ENCODE data around the gene ZNF688.
A peak's percentile ranks its signal among the peaks of the same experiment; 100 is the strongest.
"Not testable (repeated sequence)": the region's sequence is repeated elsewhere in the genome, so short reads cannot be mapped to it uniquely, and the experiment has no call there.

Gene ZNF688

GRCh38 chr16:30536391-30537024, 35.0 kb downstream of the ZNF688 start:
- not testable (repeated sequence) for H3K36me3 ChIP-seq (ENCODE audit: insufficient read depth, low read length); H3K27me3 ChIP-seq (ENCODE audit: control insufficient read depth, insufficient read depth, low read length); H3K9me3 ChIP-seq (replicated peaks; ENCODE audit: low read length); H3K9ac ChIP-seq (ENCODE audit: low read depth, low read length); H3K4me3 ChIP-seq (ENCODE audit: low read length)
- Histone ChIP-seq H3K4me1 (ENCODE audit: control insufficient read depth, insufficient read depth, low read length) (peaks cover 21% of the 10 kb centered on the region), H3K4me2 (ENCODE audit: low read length) (peak overlapping the region; percentile 88)

GRCh38 chr16:30535777-30536190, 35.7 kb downstream of the ZNF688 start:
- H3K9ac ChIP-seq (ENCODE audit: low read depth, low read length), result peak overlapping the region; percentile 97
- peak overlapping the region; percentile 75 for H3K4me3 ChIP-seq (ENCODE audit: low read length)
- peaks cover 7% of the 10 kb centered on the region for H3K36me3 ChIP-seq (ENCODE audit: insufficient read depth, low read length)
- no peaks in the 10 kb centered on the region for H3K27me3 ChIP-seq (ENCODE audit: control insufficient read depth, insufficient read depth, low read length)
- H3K9me3 ChIP-seq (replicated peaks; ENCODE audit: low read length), result no peaks in the 10 kb centered on the region
- H3K4me2 ChIP-seq (ENCODE audit: low read length), result peak overlapping the region; percentile 88
- peaks cover 21% of the 10 kb centered on the region for H3K4me1 ChIP-seq (ENCODE audit: control insufficient read depth, insufficient read depth, low read length)

DNA sequence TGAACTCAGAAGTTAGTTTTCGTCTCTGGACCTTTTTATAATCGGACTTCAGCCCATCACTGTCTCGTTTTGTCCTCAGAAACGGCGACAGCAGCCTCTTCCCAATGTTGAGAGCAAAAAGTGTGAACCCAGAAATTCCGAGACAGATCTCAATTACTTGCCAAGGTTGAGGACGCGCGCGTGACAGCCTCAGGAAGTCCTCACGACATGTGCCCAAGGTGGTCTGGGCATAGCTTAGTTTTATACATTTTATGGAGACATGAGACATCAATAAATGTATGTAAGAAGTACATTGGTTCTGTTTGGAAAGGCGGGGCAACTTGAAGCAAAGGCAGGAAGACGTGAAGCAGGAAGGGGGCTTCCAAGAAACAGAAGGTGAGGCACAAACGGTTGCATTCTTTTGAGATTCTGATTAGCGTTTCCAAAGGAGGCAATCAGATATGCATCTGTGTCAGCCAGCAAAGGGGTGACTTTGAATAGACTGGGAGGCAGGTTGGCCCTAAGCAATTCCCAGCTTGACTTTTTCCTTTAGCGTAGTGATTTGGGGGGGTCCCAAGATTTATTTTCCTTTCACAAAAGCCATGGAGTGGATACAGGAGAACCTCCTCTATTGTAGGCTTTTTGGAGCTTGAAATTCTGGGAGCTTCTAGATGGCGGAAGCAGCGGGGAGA, 36.3 kb downstream of the ZNF688 start:
- Histone ChIP-seq H3K9ac (ENCODE audit: low read depth, low read length) (peak overlapping the region; percentile 97), H3K9me3 (replicated peaks; ENCODE audit: low read length) (no peaks in the 10 kb centered on the region), H3K4me2 (ENCODE audit: low read length) (peak overlapping the region; percentile 88), H3K4me1 (ENCODE audit: control insufficient read depth, insufficient read depth, low read length) (peaks cover 21% of the 10 kb centered on the region), H3K36me3 (ENCODE audit: insufficient read depth, low read length) (peaks cover 10% of the 10 kb centered on the region), H3K27me3 (ENCODE audit: control insufficient read depth, insufficient read depth, low read length) (no peaks in the 10 kb centered on the region), H3K4me3 (ENCODE audit: low read length) (peak overlapping the region; percentile 75)

DNA sequence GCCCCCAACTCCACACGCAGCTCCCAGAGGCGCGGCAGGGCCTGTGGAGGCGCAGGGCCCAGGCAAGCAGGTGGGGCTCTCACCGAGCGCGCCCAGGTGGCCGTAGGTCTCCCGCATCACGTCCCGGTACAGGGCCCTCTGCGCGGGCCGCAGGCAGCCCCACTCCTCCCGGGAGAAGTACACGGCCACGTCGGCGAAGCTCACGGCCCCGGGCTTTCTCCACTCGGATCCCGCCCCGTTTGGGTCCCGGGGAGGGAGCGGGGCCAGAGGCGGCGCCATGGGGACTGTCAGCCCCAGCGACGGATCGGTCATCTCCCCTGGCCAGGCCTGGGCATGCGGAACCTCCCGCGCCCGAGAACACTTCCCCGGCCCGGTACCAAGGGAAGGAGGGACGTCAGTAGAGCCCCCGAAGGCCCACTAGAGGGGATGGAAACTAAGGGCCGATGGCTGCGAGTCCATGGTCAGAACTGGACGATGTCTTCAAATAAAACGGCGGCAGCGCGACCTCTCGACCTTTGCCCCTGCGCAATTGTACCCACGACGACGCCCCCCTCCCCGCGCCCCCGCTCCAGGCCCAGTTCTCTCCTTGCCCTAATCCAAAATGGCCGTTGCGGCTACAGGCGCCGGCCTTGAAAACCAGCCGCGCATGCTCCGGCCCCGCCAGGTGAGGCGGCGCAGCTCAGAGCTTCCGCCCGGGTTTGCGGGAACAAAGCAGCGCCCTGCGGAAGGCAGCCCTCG, 37.0 kb downstream of the ZNF688 start, which contains the start of gene ZNF747:
Gene ZNF747 (minus strand): TSS at position 491 of the 738 bp plus-strand sequence. CDS start 179 bp downstream, at position 312.
- no peaks in the 10 kb centered on the region for H3K9me3 ChIP-seq (replicated peaks; ENCODE audit: low read length)
- H3K27me3 ChIP-seq (ENCODE audit: control insufficient read depth, insufficient read depth, low read length), result no peaks in the 10 kb centered on the region
- H3K36me3 ChIP-seq (ENCODE audit: insufficient read depth, low read length), result peaks cover 10% of the 10 kb centered on the region
- peak within 1 kb of the TSS; percentile 75 for H3K4me3 ChIP-seq (ENCODE audit: low read length)
- peak within 1 kb of the TSS; percentile 97 for H3K9ac ChIP-seq (ENCODE audit: low read depth, low read length)
- peak within 1 kb of the TSS; percentile 88 for H3K4me2 ChIP-seq (ENCODE audit: low read length)
- H3K4me1 ChIP-seq (ENCODE audit: control insufficient read depth, insufficient read depth, low read length), result peaks cover 21% of the 10 kb centered on the region

GRCh38 chr16:30533748-30534367, 37.7 kb downstream of the ZNF688 start:
- H3K36me3 ChIP-seq (ENCODE audit: insufficient read depth, low read length), result peaks cover 10% of the 10 kb centered on the region
- peak overlapping the region; percentile 97 for H3K9ac ChIP-seq (ENCODE audit: low read depth, low read length)
- H3K4me1 ChIP-seq (ENCODE audit: control insufficient read depth, insufficient read depth, low read length), result peaks cover 21% of the 10 kb centered on the region
- H3K4me2 ChIP-seq (ENCODE audit: low read length), result peak overlapping the region; percentile 88
- H3K4me3 ChIP-seq (ENCODE audit: low read length), result peak overlapping the region; percentile 75
- no peaks in the 10 kb centered on the region for H3K9me3 ChIP-seq (replicated peaks; ENCODE audit: low read length)
- no peaks in the 10 kb centered on the region for H3K27me3 ChIP-seq (ENCODE audit: control insufficient read depth, insufficient read depth, low read length)

DNA sequence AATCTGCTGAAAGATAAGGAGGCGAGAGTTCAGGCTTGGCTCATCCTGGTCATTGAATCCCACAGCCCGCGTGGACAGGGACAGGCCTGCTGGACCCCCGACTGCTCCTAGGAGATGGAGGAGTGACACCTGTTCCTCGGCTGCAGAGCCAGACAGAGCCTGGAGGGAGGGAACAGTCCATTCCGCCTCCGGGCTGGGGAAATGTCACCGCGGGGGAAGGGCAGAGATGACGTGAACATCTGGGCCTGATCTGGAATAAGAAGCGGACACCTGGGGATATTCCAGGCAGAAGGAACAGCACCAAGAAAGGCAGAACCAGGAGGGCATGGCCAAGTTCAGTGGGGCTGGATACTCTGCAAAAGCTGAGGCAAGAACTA, 38.4 kb downstream of the ZNF688 start:
- H3K4me2 ChIP-seq (ENCODE audit: low read length), result peak overlapping the region; percentile 88
- no peak overlapping the region for H3K9ac ChIP-seq (ENCODE audit: low read depth, low read length)
- H3K27me3 ChIP-seq (ENCODE audit: control insufficient read depth, insufficient read depth, low read length), result no peaks in the 10 kb centered on the region
- no peaks in the 10 kb centered on the region for H3K9me3 ChIP-seq (replicated peaks; ENCODE audit: low read length)
- no peak overlapping the region for H3K4me3 ChIP-seq (ENCODE audit: low read length)
- peaks cover 10% of the 10 kb centered on the region for H3K36me3 ChIP-seq (ENCODE audit: insufficient read depth, low read length)
- peaks cover 21% of the 10 kb centered on the region for H3K4me1 ChIP-seq (ENCODE audit: control insufficient read depth, insufficient read depth, low read length)

DNA sequence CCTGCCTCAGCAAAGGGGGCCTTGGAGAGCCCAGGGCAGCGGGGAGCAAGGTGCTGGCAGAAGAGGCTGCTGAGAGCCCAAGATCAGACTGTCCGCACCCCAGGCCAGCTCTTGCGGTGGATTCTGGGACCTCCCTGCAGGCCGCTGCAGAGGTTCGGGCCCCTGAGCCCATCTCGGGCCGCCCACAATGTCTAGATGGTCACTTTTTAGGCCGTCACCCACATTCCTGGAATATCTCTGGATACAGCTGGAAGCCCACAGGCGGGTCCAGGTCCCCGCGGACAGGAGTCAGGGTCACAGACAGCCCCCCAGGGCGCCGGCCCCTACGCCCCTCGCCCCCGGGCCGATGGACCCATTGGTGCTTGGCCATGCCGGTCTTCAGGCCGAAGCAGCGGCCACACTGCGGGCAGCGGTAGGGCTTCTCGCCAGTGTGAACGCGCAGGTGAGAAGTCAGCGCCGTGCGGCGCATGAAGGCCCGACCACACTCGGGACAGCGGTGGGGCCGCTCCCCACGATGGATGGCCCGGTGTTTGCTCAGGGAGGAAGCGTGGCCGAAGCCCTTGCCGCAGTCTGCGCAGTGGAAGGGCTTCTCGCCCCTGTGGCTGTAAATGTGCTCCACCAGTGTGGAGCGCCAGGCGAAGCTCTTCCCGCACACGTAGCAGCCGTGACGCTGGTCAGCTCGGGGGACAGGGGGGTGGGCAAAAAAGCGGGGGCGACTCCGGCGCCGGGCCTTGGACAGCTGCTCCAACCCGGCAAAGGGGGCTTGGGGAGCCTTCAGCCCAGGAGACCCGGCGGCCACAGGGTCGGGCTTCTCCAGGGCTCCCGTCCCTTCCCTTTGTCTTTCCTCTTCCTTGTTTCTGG, 39.0 kb downstream of the ZNF688 start:
- Histone ChIP-seq H3K36me3 (ENCODE audit: insufficient read depth, low read length) (peaks cover 10% of the 10 kb centered on the region), H3K4me1 (ENCODE audit: control insufficient read depth, insufficient read depth, low read length) (peaks cover 26% of the 10 kb centered on the region), H3K9ac (ENCODE audit: low read depth, low read length) (no peak overlapping the region), H3K4me2 (ENCODE audit: low read length) (no peak overlapping the region), H3K4me3 (ENCODE audit: low read length) (no peak overlapping the region), H3K9me3 (replicated peaks; ENCODE audit: low read length) (no peaks in the 10 kb centered on the region), H3K27me3 (ENCODE audit: control insufficient read depth, insufficient read depth, low read length) (no peaks in the 10 kb centered on the region)

GRCh38 chr16:30530163-30531037, 41.1 kb downstream of the ZNF688 start:
- Histone ChIP-seq H3K36me3 (ENCODE audit: insufficient read depth, low read length) (peaks cover 10% of the 10 kb centered on the region), H3K9me3 (replicated peaks; ENCODE audit: low read length) (no peaks in the 10 kb centered on the region), H3K4me3 (ENCODE audit: low read length) (no peak overlapping the region), H3K4me1 (ENCODE audit: control insufficient read depth, insufficient read depth, low read length) (peaks cover 26% of the 10 kb centered on the region), H3K27me3 (ENCODE audit: control insufficient read depth, insufficient read depth, low read length) (no peaks in the 10 kb centered on the region), H3K4me2 (ENCODE audit: low read length) (no peak overlapping the region), H3K9ac (ENCODE audit: low read depth, low read length) (no peak overlapping the region)

DNA sequence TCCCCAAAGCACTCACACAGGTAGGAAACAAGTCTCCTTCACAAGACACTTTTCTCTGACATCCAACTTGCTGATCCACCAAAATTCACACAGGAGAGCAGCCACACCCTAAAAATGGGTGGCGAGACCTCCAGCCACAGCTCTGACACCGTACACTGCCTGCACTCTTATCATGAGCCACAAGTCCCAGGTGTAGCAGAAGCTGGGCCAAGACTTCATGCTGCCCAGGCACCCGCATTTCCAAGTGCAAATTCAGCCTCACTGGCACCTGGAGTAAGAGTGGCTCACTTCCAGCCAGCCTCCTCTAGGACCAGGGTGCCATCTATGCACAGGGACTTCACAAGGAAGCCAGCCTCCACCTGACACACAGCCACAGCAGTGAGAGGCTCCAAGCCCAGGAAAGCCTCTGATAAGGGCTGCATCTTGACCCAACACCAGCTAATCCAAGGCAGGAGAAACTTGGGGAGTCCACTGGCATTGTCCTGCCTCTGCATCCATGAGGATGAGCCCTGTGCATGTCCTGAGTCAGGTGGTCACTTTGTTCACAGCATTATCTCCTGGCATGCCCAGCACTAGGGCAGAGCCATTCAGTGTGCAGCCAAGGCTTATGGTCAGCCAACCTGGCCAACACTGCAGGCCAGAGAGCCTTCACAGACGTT, 42.6 kb downstream of the ZNF688 start:
- no peaks in the 10 kb centered on the region for H3K27me3 ChIP-seq (ENCODE audit: control insufficient read depth, insufficient read depth, low read length)
- no peaks in the 10 kb centered on the region for H3K9me3 ChIP-seq (replicated peaks; ENCODE audit: low read length)
- H3K4me1 ChIP-seq (ENCODE audit: control insufficient read depth, insufficient read depth, low read length), result peaks cover 17% of the 10 kb centered on the region
- H3K36me3 ChIP-seq (ENCODE audit: insufficient read depth, low read length), result peaks cover 22% of the 10 kb centered on the region
- no peak overlapping the region for H3K4me3 ChIP-seq (ENCODE audit: low read length)
- H3K9ac ChIP-seq (ENCODE audit: low read depth, low read length), result no peak overlapping the region
- H3K4me2 ChIP-seq (ENCODE audit: low read length), result no peak overlapping the region

Data from skeletal muscle satellite cell (primary cell).